GM19395 (cell line): Measurements from ENCODE around the gene ANKRD44.

ENCODE experiments used
- ATAC-seq: cut with Tn5 transposase; IDR thresholded peaks from one replicate; pipeline ENCODE4 v1.9.1; 2021; ENCODE audit warnings: mild to moderate bottlenecking, moderate library complexity; ENCODE audit not compliant: unreplicated experiment

Gene ANKRD44

DNA sequence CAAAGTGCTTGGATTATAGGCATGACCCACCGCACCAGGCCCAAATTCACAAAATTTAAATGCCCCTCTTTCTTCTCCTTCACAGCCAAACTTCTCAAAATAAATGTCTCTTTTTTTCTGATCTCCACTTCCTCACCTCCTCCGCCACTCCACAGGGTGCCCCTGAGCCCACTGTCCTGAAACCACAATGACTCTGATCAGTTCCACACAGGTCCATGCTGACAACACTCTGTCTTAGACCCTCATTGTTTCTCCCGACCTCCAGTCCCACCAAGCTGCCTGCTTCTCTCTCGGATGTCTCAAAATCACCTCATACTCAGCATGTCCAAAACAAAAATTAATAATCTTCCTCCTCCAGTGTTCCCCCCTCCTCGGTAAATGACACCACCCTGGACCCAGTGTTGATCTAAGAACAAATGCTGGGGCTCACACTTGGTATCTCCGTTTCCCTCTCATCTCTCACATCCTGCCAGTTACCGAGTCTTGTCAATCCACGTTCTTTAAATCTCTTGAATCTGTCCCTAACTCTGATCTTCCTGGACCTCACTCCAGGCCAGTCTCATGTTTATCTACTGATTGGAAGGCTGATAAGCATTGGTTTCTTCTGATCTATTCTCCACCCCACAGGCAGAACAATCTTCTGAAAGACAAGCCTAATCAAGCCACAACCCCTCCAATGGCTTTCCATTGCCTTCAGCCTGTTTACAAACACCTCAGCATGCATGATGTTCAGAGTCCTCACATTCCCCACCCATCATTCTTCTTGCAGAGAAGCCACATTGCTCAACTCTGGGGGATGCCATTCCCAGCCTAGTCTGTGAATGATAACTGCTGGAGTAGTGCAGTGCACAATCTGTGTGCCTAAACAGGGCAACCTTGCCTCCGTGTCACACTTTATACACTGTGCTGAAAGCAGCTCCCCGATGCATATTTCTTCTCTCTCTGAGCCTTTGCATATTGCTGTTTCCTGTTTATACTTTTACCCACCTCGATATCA lies 12.4 kb upstream of the ANKRD44 start:
- ATAC-seq: peak; percentile 62

- ATAC-seq: no peak
Measured at GRCh38 chr2:197322143-197322542, 11.6 kb upstream of the ANKRD44 start.

DNA sequence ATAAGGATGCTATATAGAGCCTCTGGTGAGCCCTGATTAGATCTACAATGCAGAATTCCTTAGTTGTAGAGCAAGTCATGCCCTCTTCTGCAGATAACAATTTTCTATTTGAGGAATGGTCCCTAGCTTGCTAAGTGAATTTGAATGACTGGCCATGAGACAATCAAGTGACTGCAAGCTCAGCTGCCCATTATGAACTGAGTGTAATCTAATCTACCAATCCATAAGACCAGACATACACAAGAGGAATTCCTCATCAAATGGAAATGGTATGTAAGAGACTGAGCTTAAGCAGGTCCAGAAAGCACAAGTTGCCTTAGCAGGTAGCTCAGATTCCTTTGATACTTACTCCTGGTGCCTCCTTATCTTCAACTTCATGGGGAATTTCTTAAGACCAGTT lies 4.8 kb upstream of the ANKRD44 start:
- ATAC-seq: no peak

GRCh38 chr2:197312186-197312585 lies 1.6 kb upstream of the ANKRD44 start:
- no peak for ATAC-seq

DNA sequence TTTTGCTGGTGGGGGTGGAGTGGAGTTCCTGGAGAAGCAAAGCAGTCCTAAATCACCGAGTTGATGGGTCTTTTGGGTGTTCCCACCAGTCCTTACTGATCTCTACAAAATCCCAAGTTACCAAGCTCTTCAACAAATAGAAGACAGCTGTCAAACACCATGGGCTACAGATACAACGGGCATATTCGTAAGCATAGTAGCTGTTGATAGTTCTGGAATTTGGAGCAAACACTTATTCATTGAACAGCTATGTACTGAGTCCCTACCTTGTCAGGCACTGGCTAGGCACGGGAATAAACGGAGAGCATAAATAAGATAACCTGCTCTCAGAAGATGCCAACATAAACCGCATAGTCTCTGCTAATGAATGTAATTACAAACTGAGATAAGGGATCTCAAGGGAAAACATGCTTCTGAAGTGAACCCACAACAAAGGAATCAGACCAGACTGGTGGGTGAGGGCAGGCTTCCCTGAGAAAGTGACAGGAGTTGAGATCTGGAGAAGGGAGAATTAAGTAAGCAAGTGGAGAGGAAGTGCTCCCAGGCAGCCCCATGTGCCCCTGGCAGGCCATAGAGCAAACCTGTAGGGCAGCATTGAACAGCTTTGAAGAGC lies 947 bp upstream of the ANKRD44 start:
- ATAC-seq: no peak

DNA sequence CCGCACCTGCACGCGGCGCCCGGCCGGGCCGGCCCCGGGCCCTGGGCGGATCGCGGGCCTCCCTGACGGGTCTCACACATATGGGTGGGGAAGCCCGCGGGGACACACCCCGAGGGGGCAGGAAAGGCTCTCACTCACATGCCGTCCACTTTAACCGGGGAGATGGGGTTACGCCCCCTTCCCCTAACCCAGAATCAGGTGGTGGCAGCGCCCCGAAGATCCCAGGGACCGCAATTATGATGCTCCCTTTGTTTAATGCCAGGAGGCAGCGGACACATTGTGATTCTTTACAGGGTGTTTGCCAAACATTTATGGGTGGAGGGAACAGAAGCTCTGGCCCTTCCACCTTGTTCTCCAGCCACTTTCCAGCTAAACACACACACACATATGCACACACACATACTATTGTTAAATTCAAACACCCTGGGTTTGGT lies 424 bp upstream of the ANKRD44 start:
- no peak for ATAC-seq

- no peak for ATAC-seq
Measured at GRCh38 chr2:197309691-197310231, 819 bp downstream of the ANKRD44 start.

- ATAC-seq: no peak
Measured at GRCh38 chr2:197308996-197309690, 1.4 kb downstream of the ANKRD44 start.

DNA sequence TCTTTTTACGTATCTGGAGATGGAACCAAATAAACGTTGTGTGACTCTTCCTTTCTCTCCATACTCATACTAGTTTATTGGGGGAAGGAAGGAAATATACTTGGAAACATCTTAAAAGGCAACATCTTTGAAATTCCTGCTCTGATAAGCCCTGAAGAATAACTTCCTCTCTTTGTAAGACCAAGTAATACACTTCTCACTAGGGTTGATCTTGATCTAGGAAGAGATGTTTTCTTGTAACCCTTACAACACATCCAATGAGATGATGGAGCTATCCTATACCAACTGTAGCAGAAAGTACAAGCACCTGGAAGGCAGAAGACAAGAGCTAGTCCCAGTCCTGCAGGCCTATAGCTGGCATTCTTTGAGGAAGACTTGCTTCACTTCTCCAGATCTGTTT lies 2.0 kb downstream of the ANKRD44 start:
- ATAC-seq: no peak

GRCh38 chr2:197307933-197308521 lies 2.6 kb downstream of the ANKRD44 start:
- peak; percentile 32 for ATAC-seq

DNA sequence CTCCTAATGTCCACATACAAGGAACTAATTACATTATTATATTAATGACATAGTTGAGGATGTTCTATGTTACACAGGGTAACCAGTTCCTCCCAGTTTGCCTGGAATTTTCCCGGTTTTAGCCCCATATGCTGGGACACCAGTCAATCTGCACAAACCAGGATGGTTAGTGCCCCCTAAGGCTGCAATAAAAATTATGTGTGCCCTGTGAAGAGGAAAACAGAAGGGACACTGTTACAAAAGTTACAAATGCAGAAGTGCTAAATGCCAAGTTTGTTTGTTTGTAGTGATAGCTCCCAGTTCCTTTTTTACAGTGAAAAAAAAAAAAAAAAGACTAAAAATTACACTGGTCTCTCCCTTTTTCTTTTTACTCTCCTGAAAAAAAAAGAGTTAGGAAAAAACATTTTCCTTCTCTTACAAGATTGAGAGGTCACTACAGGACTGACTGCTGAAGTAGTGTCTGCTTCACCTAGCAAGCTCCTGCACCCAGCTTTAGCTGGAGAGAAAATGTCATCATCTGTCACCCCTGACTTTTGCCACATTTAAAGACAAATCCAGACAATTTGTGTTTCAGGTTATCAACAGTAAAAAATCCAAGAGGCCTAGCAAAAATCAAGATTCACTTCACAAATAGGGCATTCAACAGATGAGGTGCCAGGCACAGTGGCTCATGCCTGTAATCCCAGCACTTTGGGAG lies 3.2 kb downstream of the ANKRD44 start:
- ATAC-seq: no peak

- no peak for ATAC-seq
Measured at GRCh38 chr2:197306696-197307040, 3.9 kb downstream of the ANKRD44 start.

GRCh38 chr2:197306024-197306695 lies 4.4 kb downstream of the ANKRD44 start:
- ATAC-seq: no peak

DNA sequence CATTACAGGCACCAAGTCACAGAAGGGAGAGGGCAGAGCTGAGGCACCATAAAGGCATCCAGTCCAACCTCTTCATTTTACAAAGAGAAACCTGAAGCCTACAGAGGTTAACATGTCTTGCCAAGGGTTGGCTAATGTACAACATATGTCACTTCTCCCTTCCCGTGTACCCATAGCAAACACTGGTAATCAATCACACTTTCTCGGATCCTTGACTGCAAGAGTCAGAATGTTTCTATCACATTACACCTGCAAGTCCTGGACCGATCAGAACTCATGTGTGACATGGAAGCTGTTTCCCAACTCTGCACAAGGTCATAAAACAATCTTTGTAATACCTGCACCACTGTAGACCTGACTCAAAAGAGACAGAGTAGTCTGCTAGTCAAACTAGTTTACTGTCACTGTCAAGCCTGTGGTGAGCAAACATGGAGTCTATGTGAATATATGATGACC lies 6.0 kb downstream of the ANKRD44 start:
- ATAC-seq: peak; percentile 40

DNA sequence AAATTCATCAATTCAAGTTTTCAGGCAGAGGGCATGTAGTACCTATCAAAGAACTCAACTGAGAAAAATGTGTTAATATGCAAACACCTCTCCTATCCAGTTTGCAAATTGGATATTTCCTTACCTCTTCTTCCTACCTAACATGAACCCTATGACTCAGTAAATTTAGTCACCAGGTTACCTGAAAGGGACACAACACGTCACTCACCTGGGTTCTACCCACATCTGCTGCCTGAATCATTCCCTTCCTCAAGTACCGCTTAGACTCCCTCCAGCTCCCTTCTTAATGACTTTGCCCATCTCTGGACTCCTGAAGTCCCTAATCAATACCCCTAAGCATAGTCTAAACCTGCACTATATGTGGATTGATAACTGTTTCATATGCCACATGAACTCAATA lies 10.4 kb downstream of the ANKRD44 start:
- no peak for ATAC-seq

- ATAC-seq: no peak
Measured at GRCh38 chr2:197298609-197299008, 12.0 kb downstream of the ANKRD44 start.

DNA sequence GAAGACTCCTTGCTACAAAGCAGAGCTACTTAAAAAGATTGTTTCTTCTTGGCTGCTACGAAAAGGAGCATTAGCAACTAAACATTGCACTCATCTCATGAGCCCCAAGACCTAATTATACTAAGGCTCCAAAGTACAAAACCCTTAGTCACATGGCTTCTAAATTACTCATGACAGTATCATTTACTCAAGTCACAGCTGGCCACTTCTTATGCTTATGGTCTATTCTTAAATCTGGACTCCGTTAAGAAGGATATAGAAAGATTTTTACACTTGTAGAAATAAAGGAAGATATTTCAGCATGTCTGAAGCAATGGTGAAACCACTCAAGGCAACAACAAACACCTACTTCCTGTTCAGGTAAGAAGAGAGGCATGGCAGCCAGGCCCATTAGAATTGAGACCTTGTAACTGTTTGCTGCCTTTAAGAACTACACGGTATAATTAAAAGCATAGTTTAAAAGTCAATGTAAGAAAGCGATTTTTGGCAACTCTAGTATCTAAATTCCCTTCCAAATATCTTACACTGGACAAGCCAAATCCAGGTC lies 12.7 kb downstream of the ANKRD44 start:
- no peak for ATAC-seq

DNA sequence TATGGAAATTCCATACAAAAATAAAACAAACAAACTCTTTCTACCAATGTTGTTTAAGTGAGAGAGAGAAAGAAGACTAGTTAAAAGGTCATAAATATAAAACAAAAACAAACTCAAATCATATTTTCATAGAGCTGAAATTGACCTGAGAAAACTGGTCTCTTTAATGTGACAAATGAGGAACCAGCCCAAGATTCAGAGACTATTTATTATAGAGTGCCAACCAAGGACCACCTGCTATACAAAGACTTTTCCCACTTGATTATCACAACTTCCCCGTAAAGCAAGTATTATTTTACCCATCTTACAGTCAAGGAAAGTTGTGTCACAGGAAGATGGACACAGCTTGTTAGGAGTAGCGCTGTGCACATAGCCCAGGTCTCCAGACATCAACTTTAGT lies 13.3 kb downstream of the ANKRD44 start:
- no peak for ATAC-seq

GRCh38 chr2:197296835-197297234 lies 13.7 kb downstream of the ANKRD44 start:
- ATAC-seq: no peak
